Measurements from ENCODE around the gene GYPC.

DNA sequence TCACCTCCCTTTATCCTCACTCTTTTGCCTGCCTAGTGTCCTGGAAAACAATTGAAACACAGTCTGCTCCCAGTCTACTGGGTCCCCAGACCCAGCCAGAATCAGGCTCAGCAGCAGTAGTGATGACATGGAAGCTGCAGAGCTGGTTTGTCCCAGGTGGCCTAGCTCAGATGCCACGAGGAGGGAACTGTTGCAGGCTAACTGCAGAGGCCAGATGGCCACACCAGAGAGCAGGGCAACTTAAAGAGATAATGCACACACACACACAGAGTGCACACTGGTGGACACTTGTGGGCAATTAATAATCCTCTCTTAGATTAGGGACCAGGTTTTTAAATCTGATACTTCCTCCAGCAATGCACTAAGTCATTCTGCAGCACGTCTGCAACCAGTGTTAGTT lies 42.4 kb downstream of the GYPC start:
- TF ChIP-seq CTCF (IDR thresholded peaks at IDR 0.05) (no peak), ZFX (IDR thresholded peaks at IDR 0.05; ENCODE audit: borderline replicate concordance) (no peak)
